HG03066 (cell line): Measurements from ENCODE around the gene TAS1R2.

Source experiments
- ATAC-seq: cut with Tn5 transposase; IDR thresholded peaks from one replicate; pipeline ENCODE4 v1.9.1; 2021; ENCODE audit warnings: low read depth; ENCODE audit not compliant: unreplicated experiment

TAS1R2 gene

DNA sequence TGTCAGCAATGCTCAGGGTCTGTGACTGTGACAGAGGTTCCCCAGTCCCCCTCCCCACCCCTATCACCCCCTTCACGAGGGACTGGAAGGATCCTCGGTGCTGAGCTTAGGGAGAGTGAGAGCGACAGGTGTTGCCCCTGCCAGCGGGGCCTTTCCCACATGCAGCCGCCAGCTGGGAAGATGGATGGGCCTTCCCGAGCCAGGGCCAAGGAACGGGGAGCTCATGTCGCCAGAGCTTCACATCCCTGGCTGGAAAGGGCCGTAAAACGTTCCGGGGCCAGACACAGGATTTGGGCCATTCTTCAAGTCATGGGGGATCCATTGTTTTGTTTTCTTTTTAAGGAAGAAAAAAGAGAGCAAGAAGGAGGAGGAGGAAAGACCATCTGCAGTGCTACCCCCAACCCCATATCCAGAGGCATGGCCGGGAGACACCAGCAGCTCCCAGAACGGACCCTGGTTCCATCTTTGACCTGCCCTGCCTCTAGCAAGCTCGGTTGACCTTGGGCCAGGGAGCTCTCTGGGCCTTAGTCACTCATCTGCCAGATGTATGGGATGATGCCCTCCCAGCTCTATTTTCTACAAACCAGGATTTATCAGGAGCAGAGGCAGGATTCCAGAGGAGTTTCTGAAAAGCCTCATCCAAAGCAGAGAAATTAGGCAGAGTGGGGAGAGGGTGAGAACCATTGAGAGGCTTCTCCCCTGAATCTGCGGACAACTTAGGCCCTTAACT lies 54.1 kb downstream of the TAS1R2 start:
- no peak for ATAC-seq

DNA sequence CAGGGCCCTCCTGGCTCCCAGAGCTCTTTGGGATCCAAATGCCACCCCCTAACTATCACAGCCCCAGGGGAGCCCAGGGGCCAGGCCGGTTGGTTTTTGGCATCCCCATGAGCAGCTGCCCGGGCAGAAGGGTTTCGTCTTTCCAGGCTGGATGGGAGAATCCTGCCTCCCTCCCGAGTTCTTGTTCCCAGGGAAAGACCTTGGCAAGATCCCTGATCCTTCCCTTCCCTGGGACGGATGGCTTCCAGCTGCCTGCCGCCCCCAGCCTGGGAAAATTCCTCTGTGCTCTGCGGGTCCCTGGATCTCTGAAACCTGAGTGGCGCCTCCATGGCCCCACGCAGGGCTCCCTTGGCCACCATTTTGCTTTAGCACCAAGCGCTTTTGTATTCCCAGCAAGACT lies 55.6 kb downstream of the TAS1R2 start:
- ATAC-seq, result no peak

DNA sequence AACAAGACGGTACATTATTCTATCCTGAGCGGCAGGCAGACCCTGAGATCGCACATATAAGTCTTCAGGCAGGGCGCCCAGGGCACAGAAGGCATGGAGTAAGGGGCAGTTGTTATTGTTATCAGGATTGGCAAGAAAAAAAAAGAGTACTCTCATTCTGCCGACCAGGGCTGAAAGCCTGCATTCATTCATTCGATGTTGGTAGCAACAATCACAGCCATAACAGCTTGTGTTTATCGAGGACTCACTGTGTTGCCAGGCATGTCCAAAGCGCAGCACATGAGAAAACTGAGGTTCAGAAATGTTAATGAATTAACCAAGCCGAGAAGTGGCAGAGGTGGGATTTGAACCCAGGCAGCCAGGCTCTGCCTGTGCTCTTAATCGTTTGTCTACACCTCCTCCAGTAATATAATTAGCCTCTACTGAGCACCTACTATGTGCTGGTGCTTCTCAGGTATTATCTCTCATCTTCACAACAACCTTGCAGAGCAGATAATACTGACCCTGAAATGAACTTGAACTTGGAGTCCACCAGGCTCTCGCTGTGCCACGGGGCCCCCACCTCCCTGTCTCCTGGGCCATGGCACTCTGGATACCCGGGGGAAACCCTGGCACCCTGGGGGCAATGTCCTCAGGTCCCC lies 56.2 kb downstream of the TAS1R2 start:
- ATAC-seq, result no peak

DNA sequence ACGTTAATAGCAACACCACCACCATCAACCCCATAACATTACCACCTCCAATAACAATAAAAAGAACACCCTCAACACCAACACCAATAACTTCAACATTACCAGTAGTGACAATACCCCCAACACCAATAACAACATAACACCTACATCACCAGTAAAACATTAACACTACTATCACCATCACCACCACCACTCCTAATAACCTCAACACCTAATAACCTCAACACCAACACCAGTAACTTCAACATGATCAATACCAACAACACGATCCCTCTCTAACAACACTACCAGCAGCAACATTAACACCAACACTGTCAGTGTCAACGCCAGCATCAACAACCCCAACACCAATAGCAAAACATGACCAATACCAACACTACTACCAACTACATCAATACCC lies 57.2 kb downstream of the TAS1R2 start:
- ATAC-seq, result no peak

DNA sequence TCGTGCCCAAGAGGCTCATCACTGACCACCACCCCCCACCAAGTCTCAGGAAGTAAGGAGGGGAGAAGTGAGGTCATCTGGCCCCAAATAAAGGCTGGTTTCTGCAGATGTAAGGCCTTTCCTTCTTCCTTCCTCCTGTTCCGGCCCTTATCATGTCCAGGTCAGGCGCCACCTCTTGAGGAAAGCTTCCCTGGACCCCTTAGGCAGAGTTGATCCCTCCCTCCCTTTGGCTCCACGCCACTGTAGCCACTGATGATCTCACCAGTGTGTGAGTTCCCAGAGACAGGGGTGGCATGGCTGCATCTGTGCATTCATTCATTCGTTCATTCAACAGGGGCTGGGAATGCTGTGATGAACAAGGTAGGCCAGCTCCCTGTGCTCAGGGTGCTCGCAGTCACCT lies 59.2 kb downstream of the TAS1R2 start:
- no peak for ATAC-seq

DNA sequence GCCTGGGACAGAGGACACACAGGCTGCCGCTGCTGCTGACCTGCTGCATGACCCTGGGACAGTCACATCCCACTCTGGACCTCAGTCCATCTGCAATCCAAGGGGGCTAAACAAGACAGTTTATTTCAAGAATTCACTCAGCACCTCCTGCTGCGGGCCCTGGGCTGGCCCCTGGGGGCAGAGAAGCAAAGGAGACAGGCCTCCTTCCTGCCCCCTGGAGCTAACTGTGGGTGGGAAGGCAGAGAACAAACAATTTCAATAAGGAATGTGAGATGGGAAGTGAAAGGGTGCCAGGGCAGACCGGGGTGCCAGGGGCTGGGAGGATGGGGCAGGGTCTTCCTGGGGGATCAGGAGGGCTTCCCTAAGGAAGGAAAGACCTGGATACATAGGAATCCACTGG lies 60.0 kb downstream of the TAS1R2 start:
- ATAC-seq, result no peak

DNA sequence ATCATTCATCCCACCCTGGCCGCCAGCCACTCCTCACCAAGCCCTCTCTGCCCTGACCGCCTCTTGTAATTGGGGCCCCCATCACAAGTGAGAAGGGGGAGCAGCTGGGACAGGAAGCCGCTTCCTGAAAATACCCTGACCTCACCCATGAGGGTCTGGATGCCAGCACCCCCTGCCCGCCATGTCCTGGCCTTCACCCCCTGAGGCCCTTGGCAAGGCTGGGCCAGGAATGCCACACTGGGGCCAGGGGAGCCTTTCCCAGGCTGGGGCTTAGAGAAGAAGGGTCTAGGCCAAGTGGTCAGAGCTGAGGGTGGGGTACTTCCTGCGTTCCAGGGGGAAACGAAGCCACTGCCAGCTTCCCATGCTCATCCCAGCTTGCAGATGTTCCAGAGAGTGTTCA lies 60.5 kb downstream of the TAS1R2 start:
- ATAC-seq, result no peak

DNA sequence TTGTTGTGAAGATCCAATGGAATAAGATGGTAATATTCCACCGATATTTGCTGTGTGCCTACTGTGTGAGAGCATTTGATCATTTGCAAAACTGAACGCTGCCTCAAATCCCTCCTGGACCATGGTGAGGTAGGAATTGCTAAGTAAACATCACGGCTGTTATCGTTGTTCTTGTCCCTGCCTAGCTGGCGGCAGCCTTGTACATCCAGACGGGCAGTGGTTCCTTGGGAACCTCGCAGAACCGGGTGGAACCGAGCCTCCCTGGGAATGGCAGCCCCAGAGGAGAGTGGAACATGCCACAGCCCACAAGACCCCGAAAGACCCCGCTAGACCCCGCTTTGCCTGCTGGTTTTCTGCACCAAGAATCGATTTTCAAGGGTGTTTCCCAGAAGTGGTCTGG lies 60.9 kb downstream of the TAS1R2 start:
- ATAC-seq, result no peak

DNA sequence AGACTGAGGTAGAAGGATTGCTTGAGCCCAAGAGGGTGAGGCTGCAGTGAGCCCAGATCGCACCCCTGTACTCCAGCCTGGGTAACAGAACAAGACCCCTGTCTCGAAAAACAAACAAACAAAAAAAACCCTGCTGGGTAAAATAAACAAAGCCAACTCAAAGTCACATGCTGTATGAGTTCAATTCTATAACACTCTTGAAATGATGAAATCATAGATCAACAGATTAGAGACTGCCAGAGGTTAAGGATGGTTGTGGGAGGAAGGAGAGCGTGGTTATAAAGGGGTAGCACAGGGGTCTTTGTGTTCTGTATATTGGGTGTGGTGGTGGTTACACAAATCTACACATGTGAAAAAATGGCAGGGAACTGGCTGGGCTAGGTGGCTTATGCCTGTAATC lies 62.5 kb downstream of the TAS1R2 start:
- ATAC-seq, result no peak

DNA sequence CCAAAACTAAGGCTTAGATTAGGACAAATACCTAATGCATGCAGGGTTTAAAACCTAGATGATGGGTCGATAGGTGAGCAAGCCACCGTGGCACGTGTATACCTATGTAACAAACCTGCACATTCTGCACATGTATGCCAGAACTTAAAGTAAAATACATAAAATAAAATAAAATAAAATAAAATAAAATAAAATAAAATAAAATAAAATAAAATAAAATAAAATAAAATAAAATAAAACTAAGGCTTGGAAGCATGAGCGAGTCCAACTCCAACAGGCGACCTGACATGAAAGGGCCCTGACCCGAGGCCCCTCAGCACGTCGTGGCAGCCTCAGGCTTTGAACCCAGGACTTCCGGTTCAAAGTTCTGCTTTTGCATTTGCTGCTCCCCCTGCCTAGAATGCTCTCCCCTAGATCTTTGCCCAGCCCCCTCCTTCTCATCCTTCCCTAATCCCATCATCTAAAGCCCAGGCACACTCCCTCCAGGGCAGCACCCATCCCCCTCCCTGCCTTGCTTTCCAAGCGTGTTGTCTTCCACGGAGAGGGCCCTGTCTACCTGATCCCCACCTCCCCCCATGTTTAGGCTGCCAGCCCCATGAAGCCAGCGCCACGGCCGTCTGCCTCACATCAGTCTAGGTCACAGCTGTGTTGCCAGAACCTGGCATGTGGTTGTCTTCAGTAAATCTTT lies 64.3 kb downstream of the TAS1R2 start:
- no peak for ATAC-seq

DNA sequence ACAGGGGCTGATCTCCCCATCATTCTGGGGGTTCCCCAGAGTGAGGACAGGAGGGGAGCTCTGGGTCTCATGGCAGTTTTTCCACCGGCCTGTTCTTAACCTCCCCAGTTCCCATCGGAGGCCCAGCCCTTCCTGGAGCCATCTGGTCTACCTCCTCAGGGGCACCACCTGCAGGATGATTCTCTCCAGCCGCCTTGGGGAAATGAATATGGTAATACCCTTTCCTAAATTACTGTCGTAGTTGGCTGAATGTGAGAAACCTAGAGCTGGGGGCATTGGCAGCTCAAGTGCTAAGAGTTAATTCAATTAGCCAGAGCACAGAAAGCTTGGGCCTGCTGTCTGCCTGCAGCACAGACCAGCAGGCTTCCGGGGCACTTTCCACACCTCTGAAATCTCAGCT lies 64.9 kb downstream of the TAS1R2 start:
- ATAC-seq, result no peak

DNA sequence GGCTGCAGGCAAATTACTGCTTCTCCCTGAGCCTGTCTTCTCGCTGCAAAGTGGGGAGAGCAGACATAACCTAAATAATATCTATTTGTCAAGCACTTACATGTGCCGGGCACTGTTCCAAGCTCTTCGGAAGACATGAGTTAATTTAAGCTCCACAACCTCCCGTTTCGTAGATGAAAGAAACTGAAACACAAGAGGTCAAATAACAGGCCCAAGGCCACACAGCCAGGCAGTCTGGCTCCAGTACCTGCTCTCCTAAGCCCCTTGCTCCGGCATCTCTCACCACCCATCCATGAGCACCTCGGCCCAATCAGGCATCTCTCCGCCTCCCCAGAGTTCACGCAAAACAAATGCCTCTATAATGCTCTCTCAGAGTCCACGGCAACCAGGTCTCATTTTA lies 65.4 kb downstream of the TAS1R2 start:
- no peak for ATAC-seq

DNA sequence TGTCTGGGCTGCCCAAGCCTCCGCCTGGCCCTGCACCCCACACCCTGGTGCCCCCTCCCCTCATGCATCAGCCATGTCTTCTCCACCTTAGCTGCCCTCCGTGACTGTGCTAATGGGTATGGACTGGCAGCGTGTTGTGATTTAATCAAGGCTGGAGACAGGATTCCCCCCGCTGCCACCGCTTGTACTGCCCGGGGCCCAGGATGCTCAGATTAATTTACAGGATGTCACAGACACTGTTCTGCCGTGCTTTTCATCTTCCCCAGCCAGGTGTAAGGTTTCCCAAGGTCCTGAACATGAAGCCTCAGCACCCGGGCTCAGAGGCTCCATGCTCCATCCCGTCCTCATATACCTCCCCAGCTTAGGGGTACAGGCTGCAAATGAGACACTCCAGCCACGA lies 66.3 kb downstream of the TAS1R2 start:
- ATAC-seq, result no peak

DNA sequence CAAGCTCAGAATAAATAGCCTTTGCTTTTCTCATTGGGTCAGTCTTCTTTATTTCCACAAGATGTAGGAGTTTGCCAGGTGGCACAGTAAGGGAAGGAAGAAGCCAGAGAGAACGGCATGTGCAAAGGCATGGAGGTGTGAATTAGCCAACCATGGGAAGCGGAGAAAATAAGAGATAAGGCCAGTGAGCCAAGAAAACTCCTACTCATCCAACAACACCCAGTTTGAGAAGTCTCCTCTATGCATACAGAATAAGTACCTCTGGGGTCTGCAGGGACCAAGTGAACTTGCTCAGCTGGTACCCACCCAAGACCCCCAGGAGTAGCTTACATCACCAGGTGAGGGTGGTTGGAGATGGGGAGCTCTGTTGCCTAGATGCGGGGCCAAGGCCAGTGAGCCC lies 66.7 kb downstream of the TAS1R2 start:
- ATAC-seq, result no peak
